Measurements from ENCODE around the gene MPDZ. TPM values are rescaled to one million over a fixed set of nuclear protein-coding genes. Genes with fewer than 3 reads are reported as not detected.

The MPDZ gene
- total RNA-seq, 1 experiment from 2014 or later, result 16.6 TPM

DNA sequence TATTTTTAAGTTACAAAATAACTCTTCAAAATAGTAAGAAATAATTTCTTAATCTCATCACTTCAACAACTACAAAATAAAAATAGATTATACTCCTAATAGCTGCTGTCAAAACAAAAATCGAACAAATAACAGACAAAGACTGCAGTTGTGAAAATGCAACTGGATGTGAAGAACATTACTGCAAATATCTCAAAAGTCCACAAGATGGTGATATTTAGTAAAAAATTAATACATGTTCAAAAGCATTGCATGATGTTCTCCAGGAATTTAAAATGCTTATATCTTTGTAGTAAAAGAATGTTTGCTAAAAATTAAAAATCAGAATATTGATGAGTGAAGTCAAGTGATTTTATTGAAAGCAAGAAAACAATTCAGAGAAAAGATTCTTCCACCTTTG is 66.2 kb downstream of the MPDZ start:
- ChIA-PET POLR2A (no interaction called here), CTCF (no interaction called here)
- Histone ChIP-seq H3K36me3 (ENCODE audit: control insufficient read depth, insufficient read depth, low read length) (no peaks in the 10 kb centered on the region), H3K27me3 (ENCODE audit: control insufficient read depth, insufficient read depth, low read length) (no peaks in the 10 kb centered on the region), H3K4me3 (ENCODE audit: low read depth in 2 of 2, low read length in 2 of 2) (no peak overlapping the region), H3K27ac (ENCODE audit: low read length) (no peak overlapping the region), H3K4me1 (ENCODE audit: control insufficient read depth, insufficient read depth, low read length) (no peaks in the 10 kb centered on the region), H3K9me3 (ENCODE audit: control insufficient read depth, insufficient read depth, low read depth, low read length) (no peaks in the 10 kb centered on the region)
- in situ Hi-C loops (cut with HindIII; ENCODE audit: low pct_unique_long_range_greater_than_20kb, low sequenced_read_pairs) (no loop called here), intact Hi-C loops (cut with micrococcal nuclease; ENCODE audit: unreplicated experiment) (no loop called here)
- no peak for DNase-seq (ENCODE audit: low read depth, low spot score)
- TF ChIP-seq, protein P1, sequence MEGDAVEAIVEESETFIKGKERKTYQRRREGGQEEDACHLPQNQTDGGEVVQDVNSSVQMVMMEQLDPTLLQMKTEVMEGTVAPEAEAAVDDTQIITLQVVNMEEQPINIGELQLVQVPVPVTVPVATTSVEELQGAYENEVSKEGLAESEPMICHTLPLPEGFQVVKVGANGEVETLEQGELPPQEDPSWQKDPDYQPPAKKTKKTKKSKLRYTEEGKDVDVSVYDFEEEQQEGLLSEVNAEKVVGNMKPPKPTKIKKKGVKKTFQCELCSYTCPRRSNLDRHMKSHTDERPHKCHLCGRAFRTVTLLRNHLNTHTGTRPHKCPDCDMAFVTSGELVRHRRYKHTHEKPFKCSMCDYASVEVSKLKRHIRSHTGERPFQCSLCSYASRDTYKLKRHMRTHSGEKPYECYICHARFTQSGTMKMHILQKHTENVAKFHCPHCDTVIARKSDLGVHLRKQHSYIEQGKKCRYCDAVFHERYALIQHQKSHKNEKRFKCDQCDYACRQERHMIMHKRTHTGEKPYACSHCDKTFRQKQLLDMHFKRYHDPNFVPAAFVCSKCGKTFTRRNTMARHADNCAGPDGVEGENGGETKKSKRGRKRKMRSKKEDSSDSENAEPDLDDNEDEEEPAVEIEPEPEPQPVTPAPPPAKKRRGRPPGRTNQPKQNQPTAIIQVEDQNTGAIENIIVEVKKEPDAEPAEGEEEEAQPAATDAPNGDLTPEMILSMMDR (IDR thresholded peaks at IDR 0.05), result no peak; the same call in 1 of the 2 replicates
- TF ChIP-seq POLR2AphosphoS5 (IDR thresholded peaks at IDR 0.05; ENCODE audit: low read depth, low read length) (no peak), SIN3A (IDR thresholded peaks at IDR 0.05; ENCODE audit: borderline replicate concordance, insufficient read depth, low read depth, low read length) (no peak), TCF7L2 (IDR thresholded peaks at IDR 0.05; ENCODE audit: low read depth, low read length) (no peak)
- TF ChIP-seq, protein P2, sequence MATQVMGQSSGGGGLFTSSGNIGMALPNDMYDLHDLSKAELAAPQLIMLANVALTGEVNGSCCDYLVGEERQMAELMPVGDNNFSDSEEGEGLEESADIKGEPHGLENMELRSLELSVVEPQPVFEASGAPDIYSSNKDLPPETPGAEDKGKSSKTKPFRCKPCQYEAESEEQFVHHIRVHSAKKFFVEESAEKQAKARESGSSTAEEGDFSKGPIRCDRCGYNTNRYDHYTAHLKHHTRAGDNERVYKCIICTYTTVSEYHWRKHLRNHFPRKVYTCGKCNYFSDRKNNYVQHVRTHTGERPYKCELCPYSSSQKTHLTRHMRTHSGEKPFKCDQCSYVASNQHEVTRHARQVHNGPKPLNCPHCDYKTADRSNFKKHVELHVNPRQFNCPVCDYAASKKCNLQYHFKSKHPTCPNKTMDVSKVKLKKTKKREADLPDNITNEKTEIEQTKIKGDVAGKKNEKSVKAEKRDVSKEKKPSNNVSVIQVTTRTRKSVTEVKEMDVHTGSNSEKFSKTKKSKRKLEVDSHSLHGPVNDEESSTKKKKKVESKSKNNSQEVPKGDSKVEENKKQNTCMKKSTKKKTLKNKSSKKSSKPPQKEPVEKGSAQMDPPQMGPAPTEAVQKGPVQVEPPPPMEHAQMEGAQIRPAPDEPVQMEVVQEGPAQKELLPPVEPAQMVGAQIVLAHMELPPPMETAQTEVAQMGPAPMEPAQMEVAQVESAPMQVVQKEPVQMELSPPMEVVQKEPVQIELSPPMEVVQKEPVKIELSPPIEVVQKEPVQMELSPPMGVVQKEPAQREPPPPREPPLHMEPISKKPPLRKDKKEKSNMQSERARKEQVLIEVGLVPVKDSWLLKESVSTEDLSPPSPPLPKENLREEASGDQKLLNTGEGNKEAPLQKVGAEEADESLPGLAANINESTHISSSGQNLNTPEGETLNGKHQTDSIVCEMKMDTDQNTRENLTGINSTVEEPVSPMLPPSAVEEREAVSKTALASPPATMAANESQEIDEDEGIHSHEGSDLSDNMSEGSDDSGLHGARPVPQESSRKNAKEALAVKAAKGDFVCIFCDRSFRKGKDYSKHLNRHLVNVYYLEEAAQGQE (IDR thresholded peaks at IDR 0.05; ENCODE audit: insufficient read depth in 1 of 2, low read depth in 2 of 2, low read length in 1 of 2), result no peak
- no TSS peak for BruUV-seq (replicated peaks)
- no peak for ATAC-seq

DNA sequence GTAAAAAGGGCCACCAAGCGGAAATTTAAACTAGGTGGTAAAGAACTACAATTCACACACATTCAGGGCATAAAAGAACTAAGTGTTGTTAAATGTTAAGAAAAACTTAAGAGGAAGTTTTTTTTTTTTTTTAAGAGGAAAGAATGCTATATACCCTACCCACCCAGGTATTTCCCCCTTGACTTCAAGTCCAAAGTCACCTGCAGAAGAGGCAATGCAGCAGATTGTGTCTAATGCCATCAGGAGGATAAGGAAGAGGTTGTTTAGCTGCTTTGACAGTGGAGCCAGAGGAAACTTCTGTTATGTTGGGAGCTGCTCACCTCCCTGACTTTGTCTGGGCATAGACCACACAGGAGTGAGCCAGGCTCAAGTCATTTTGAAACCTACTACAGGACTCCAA is 69.2 kb downstream of the MPDZ start:
- Histone ChIP-seq H3K4me1 (ENCODE audit: control insufficient read depth, insufficient read depth, low read length) (no peaks in the 10 kb centered on the region), H3K27me3 (ENCODE audit: control insufficient read depth, insufficient read depth, low read length) (no peaks in the 10 kb centered on the region), H3K36me3 (ENCODE audit: control insufficient read depth, insufficient read depth, low read length) (no peaks in the 10 kb centered on the region), H3K9me3 (ENCODE audit: control insufficient read depth, insufficient read depth, low read depth, low read length) (no peaks in the 10 kb centered on the region), H3K27ac (ENCODE audit: low read length) (no peak overlapping the region), H3K4me3 (ENCODE audit: low read depth in 2 of 2, low read length in 2 of 2) (no peak overlapping the region)
- CTCF ChIA-PET, result no interaction called here
- in situ Hi-C loops (cut with HindIII; ENCODE audit: low pct_unique_long_range_greater_than_20kb, low sequenced_read_pairs), result no loop called here
- DNase-seq (ENCODE audit: low read depth, low spot score), result no peak
- no TSS peak for BruUV-seq (replicated peaks)
- POLR2A ChIA-PET, result no interaction called here
- TF ChIP-seq SIN3A (IDR thresholded peaks at IDR 0.05; ENCODE audit: borderline replicate concordance, insufficient read depth, low read depth, low read length), result no peak
- TF ChIP-seq, protein P2 (IDR thresholded peaks at IDR 0.05; ENCODE audit: insufficient read depth in 1 of 2, low read depth in 2 of 2, low read length in 1 of 2), result no peak
- TF ChIP-seq POLR2AphosphoS5 (IDR thresholded peaks at IDR 0.05; ENCODE audit: low read depth, low read length), result no peak
- TF ChIP-seq, protein P1 (IDR thresholded peaks at IDR 0.05), result no peak
- TF ChIP-seq TCF7L2 (IDR thresholded peaks at IDR 0.05; ENCODE audit: low read depth, low read length), result no peak
- intact Hi-C loops (cut with micrococcal nuclease; ENCODE audit: unreplicated experiment), result no loop called here
- ATAC-seq, result no peak
